Measurements from ENCODE around the gene DCAKD.
"Not testable (repeated sequence)": the region's sequence is repeated elsewhere in the genome, so short reads cannot be mapped to it uniquely, and the experiment has no call there.

The DCAKD gene

GRCh38 chr17:45063198-45063597, 11.8 kb upstream of the DCAKD start:
- no peak for DNase-seq

GRCh38 chr17:45061606-45062205, 10.3 kb upstream of the DCAKD start:
- no peak for DNase-seq

DNA sequence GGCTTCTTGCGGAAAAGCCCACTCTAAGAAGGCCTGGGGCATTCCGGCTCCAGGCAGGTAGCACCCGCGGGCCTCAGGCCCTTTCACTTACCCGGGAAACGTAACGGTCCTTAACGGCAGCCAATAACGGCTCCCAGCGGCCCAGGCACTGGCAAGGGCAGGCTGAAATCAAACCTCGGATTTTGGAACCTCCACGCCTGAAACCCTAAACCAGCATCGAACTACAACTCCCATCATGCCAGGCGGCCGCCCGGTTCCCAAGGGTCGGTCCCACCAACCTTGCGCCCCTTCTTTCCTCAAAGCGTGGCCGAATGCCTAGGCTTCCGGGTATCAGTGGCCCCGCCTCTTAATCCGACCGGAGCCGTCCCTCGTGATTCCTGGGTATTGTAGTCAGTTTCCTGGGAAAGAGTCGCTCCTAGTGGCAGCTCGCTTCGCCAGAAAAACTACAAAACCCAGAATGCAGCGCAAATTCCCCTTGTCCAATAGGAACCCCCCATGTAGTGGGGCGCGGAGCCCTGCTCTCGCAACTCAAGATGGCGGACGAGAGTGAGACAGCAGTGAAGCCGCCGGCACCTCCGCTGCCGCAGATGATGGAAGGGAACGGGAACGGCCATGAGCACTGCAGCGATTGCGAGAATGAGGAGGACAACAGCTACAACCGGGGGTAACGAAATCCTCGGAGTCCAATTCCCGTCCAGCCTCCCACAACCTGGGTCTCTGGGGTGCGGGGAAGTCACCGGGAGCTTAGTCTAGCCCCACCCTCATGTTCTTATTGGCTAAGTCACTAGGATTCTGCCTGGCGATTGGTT, 9.6 kb upstream of the DCAKD start, which contains the start of gene NMT1:
NMT1 (plus strand) TSS at position 521 of the 809 bp plus-strand sequence; CDS start at position 534, 13 bp downstream.
- peak; percentile 100 for DNase-seq

DNA sequence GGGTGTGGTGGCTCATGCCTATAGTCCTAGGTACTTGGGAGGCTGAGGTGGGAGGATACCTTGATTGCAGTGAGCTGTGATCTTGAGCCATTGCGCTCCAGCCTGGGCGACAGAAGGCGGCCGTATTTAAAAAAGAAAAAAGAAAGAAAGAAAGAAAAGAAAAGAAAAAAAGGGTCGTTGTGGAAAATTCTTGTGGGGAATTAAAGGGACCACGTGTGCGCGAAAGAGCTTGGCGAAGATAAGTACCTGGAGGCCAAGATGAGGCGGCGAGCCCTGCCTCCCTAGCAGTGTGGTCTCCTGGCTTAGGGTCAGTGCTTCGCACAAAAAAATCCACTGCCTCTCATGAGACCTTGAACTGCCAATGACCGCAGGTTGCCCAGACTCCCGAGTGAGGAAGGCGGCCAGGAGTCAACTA, 9.0 kb upstream of the DCAKD start:
- no peak for DNase-seq

GRCh38 chr17:45052052-45052772, 780 bp upstream of the DCAKD start:
- no peak for DNase-seq

GRCh38 chr17:45051720-45052051, 254 bp upstream of the DCAKD start:
- DNase-seq: not testable (repeated sequence)

GRCh38 chr17:45050481-45051059, 862 bp downstream of the DCAKD start:
- peak; percentile 31 for DNase-seq

GRCh38 chr17:45048795-45049563, 2.5 kb downstream of the DCAKD start:
- no peak for DNase-seq

- DNase-seq: peak; percentile 22
These were observed 4.8 kb downstream of the DCAKD start for GRCh38 chr17:45046537-45047125.

DNA sequence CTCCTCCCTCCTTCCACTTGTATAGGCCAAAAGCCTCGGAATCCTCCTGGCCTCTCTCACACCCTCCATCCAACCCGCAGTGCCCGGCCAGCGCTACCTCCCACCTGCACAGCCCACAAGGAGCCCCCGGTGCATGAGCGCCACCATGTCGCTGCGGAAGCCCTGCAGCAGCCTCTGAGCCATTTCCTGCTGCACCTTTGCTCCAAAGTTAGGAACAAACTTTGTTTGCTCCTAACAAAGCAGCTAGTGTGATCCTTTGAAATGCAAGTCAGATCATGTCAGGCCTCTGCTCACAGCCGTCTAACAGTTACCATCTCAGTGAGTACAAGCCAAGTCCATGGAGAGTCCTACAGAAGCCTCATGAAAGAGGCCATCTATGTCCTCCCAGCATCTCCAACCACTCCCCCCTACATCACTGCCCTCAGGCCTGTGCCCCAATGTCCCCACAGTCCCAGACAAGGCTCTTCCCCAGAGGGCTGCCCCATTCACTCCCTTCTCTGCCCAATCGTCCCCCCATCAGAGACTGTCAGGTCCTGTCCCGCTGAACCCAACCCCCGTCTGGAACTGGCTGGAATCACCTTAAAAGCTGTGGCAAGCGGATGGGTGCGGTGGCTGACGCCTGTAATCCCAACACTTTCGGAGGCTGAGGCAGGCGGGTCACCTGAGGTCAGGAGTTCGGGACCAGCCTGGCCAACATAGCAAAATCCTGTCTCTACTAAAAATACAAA, 7.5 kb downstream of the DCAKD start:
- no peak for DNase-seq

GRCh38 chr17:45042346-45043120, 8.9 kb downstream of the DCAKD start:
- no peak for DNase-seq

DNA sequence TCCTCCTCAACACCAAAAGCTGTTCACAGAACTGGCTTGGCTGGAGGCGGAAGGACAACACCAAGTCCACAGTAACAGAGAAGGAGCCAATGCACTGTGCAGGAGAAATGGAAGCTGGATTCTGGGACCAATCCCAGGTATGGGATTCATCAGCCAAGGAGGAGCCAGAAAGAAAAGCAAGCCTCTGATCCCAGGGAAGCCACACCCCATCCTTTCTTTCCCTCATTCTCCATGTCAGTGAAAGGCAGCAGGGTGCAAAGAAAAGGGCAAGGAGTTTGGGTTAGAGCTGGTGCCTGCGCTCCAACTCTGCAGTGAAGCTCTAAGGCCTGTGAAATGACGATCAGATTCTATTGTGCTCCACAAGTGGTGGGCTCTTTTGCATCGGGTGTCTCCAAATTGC, 11.0 kb downstream of the DCAKD start:
- no peak for DNase-seq

DNA sequence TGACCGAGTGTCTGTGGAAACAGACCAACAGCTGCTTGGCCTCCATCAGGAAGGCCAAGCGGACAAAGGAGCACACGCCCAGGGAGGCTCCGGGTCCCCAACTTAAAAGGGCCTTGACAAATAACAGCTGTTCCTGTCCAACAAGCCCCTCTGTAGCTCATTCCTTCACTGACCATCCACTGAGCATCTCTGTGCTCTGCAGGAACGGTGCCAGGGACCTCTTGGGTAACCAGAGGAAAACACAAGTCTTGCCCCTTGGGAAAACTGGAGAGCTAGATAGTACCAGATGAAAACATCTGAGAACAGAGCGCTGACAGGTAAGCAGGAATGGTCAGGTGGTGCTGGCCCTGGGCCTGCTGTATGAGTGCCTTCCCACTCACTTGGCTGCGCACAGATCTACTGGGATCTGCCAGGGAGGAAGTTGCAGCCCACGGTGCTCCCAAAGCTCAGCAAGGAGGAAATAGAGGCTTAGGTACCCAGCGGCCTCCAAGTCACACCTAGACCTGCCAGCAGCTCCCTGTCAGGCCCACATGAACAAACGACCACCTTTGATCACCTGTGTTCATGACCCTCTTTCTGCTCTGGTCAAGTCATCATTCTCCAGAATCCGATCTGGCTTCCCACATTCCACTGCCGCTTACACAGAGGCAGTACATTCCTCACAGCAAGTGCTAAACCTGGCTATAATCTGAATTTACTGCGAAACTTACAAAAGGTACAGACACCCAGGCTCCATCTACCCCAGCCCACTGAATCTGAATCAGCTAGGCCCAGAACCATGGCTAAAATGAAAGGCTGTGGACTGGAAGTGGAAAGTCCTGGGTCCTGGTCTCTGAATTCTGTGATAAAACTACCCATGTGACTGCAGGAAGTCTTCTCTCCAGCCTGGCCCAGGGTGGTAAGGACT, 12.5 kb downstream of the DCAKD start:
- DNase-seq: no peak

DNA sequence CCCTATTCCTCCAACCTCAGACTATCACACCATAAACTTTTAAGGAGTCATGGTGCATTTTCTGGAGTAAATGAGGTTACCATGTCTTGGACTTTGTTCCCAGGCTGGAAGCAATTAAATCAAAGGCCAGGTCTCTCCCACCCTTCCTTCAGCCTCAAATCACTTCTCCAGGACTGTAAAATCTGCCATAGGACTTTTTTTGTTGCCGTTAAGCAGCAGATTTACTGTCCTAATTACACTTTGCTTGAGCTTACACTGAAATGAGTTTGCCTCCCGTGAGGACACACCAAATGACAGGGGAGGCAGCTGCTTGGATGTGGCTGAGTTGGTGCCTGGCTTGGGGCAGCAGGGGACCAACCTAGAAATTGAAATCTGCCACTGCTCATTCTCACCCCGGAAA, 14.7 kb downstream of the DCAKD start:
- no peak for DNase-seq

- no peak for DNase-seq
These were observed 15.6 kb downstream of the DCAKD start for GRCh38 chr17:45035848-45036247.

- no peak for DNase-seq
These were observed 16.8 kb downstream of the DCAKD start for GRCh38 chr17:45034599-45034998.

DNA sequence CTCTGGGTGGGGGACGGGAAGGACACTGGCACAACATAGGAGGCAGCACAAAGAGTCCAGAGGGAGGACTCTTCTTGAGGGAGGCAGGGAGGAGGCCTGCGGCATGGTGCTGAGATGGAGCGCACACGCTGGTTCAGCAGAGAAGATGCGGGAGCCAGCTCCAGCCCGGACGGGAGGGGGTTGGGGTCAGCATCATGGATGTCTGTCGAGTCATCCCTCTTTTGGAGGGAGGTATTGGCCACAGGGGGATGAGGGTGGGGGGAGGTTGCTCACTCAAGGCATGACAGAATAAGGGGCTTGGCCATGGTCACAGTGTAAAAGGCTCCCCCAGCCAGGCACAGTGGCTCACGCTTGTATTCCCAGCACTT, 19.3 kb downstream of the DCAKD start:
- no peak for DNase-seq

- DNase-seq: no peak
These were observed 19.9 kb downstream of the DCAKD start for GRCh38 chr17:45031231-45032173.

GRCh38 chr17:45030733-45031132, 20.7 kb downstream of the DCAKD start:
- DNase-seq: no peak
